Measurements from ENCODE around the gene ZNF407.

Gene ZNF407

DNA sequence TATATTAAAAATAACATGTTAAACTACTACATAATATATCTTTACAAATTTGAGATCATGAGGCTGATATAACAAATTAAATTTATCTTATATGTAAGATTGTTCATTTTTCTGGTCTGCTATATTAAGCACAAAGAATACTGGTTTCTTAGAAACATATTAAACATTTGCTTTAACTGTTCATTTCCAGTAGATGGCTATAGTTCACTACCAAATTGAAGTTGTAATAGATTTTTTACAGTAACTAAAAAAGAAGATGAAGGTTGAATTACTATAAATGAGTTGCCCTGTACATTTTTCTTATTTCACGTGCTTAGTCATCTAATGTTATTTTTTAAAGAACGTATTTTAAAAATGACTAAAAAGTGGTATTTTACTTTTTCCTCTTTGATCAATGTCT lies 57.0 kb downstream of the ZNF407 start:
- TF ChIP-seq POLR2A (IDR thresholded peaks at IDR 0.05; ENCODE audit: low read depth, low read length): no peak
- no peak for DNase-seq (ENCODE audit: insufficient read length, low spot score)
- FAIRE-seq: no peak

GRCh38 chr18:74661008-74661407 lies 63.3 kb downstream of the ZNF407 start:
- FAIRE-seq: no peak
- no peak for TF ChIP-seq POLR2A (IDR thresholded peaks at IDR 0.05; ENCODE audit: low read depth, low read length)
- no peak for DNase-seq (ENCODE audit: insufficient read length, low spot score)

DNA sequence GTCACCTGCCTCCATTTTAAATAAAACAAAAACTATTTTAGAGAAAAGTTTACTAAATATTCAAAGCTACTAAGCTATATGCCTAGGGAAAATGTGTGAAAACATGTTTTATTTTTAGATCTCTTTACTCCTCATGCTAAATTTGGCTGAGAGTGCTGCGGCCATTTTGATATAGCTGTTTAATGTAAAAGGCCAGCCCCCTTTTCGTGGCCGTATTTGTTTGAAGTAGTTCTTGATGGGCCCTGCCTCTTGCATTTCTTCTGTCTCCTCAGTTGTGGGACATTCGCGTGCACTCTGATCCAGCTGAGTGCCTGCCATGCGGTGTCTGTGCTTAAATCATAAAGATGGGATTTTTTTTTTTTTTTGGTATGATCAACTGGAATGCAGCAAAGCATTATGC lies 64.0 kb downstream of the ZNF407 start:
- FAIRE-seq: no peak
- TF ChIP-seq POLR2A (IDR thresholded peaks at IDR 0.05; ENCODE audit: low read depth, low read length): no peak
- no peak for DNase-seq (ENCODE audit: insufficient read length, low spot score)

GRCh38 chr18:74662622-74663021 lies 65.0 kb downstream of the ZNF407 start:
- FAIRE-seq: no peak
- TF ChIP-seq POLR2A (IDR thresholded peaks at IDR 0.05; ENCODE audit: low read depth, low read length): no peak
- no peak for DNase-seq (ENCODE audit: insufficient read length, low spot score)

DNA sequence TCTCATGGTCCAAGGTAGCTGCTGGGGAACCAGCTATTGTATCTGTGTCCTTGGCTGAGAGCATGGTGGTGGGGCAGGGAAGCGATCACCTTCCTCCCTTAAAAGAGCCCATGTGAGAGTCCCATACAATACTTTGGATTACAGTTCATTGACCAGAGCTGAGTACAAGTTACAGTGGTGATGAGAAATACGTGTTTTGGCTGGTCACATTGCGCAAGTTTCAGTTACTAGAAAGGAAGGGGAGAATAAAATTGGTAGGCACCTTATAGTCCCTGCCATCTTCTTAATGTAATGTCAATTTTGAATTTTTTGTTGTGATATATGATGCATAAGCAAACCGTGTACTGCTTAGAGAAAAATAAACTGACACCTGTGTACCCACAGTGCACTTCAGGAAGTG lies 67.7 kb downstream of the ZNF407 start:
- no peak for FAIRE-seq
- no peak for DNase-seq (ENCODE audit: insufficient read length, low spot score)
- no peak for TF ChIP-seq POLR2A (IDR thresholded peaks at IDR 0.05; ENCODE audit: low read depth, low read length)

- FAIRE-seq (no peak), DNase-seq (ENCODE audit: insufficient read length, low spot score) (no peak)
- TF ChIP-seq POLR2A (IDR thresholded peaks at IDR 0.05; ENCODE audit: low read depth, low read length): no peak
Measured at GRCh38 chr18:74665905-74666304, 68.2 kb downstream of the ZNF407 start.

DNA sequence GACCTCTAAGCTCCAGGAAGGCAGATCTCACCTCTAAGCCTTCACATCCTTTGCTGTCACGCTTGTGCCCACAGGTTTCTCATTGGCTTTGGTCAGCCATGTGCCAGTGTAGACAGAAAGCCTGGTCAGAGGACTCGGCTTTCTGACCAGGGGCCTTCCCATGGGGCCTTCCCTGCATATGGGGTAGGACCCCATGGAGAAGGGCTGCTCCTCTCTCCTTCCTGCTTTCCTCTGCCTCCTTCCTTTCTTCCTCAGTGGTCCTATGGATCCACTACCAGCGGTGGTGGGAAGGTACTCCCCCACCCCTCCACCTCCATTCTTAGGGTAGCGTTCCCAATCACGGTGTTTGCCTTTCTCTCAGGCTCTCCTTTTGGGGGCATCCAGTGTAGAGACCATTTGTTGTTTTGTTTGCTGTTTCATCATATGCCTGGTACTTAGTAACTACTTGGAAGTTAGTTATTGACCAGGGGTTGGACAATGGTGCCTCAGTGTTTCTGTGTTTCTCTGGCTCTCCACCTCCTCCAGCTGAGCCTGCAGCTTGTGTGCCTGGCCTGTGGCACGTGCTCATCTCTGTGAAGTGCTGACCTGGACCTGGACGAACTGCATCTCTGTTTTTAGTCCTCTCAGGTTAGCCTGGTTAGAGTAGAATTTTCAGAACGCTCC lies 71.6 kb downstream of the ZNF407 start:
- FAIRE-seq (no peak), DNase-seq (ENCODE audit: insufficient read length, low spot score) (no peak)
- no peak for TF ChIP-seq POLR2A (IDR thresholded peaks at IDR 0.05; ENCODE audit: low read depth, low read length)

- TF ChIP-seq POLR2A (IDR thresholded peaks at IDR 0.05; ENCODE audit: low read depth, low read length): no peak
- FAIRE-seq (no peak), DNase-seq (ENCODE audit: insufficient read length, low spot score) (no peak)
Measured at GRCh38 chr18:74672371-74672770, 74.7 kb downstream of the ZNF407 start.

GRCh38 chr18:74674487-74674886 lies 76.8 kb downstream of the ZNF407 start:
- TF ChIP-seq POLR2A (IDR thresholded peaks at IDR 0.05; ENCODE audit: low read depth, low read length): no peak
- FAIRE-seq (no peak), DNase-seq (ENCODE audit: insufficient read length, low spot score) (no peak)

DNA sequence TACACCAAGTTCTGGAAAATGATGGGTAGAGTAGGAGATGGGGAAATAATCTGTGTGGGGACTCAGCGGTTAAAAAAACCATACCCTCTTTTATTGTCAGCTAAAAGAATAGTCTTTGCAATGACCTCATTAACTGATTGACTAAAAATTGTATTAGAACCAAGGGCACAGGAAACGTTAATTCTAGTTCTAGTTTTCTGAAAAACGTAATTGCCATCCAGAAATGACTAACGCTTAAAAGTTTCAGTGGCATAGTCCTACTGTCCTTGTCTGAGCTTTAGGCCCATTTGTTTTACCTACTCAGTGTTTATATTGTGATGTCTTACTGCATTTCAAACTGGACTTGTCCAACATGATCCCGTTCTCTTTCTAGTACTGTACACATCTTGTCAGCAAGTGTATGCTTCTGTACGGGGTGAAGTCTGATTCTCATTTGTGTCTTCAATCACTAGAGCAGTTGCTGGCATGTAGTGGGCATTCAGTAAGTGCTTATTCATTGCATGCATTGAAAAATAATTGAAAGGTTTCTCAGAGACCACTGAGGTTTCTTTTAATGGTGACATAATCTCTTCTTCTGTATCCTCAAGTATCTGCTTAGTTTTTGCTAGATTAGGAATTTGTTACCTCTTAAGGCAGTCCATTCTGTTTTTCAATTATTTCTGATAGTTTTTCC lies 81.5 kb downstream of the ZNF407 start:
- FAIRE-seq (no peak), DNase-seq (ENCODE audit: insufficient read length, low spot score) (no peak)
- no peak for TF ChIP-seq POLR2A (IDR thresholded peaks at IDR 0.05; ENCODE audit: low read depth, low read length)

DNA sequence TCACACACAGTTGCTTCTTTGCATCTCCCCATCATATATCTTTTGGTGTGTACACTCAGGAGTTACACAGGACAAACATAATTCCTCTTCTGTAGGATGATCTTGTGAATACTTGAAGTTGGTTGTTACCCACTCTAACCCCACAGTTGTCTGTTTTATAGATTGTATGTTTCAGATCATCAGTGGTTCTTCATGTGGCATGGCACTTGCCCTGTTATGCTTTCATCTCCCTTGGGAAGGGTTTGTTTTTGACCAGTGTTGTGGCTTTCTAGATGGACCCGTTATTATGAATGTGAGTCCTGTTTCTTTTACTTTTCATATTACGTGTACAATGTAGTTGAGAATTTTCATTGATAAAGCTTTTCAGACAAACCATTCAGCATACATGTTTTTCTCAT lies 82.0 kb downstream of the ZNF407 start:
- no peak for FAIRE-seq
- no peak for TF ChIP-seq POLR2A (IDR thresholded peaks at IDR 0.05; ENCODE audit: low read depth, low read length)
- no peak for DNase-seq (ENCODE audit: insufficient read length, low spot score)

DNA sequence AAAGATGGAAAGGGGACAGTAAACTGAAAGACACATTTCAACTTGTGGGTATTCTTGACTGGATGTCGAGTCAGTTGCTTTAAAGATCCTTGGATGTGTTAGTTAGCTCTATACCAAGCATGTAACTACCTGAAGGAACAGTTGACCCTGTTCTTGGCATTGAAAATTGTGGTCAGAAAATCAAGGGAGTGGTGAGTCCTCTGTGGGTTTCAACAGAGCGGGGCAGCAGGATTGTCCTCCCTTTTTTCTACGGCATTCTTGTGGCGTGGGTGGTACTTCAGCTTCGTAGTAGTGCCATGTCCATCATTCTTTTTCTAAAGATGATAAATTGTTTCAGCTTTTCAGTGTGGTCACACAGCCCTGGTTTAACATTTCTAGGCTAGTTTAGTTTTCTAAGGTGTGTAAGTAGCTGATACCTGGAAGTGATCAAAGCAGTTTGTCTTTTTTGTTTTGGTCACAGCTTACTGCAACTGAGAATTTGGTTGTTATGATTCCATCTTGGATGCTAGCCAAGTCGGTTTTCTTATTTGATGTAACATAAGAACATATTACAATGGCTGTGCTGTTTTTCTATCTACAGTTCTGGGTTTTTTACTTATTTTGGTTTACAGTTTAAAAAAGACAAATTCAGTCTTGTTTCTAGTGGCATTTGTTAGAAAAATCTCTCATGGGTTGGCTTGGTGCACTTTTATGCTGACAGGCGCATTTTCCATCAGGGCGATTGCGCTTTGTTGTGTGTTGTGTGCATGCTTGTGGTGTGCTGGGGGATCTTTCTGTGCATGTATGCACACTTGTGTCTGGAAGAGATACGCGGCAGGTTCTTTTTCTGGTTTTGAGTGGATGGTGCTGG lies 84.7 kb downstream of the ZNF407 start:
- FAIRE-seq: no peak
- DNase-seq (ENCODE audit: insufficient read length, low spot score): no peak
- no peak for TF ChIP-seq POLR2A (IDR thresholded peaks at IDR 0.05; ENCODE audit: low read depth, low read length)

DNA sequence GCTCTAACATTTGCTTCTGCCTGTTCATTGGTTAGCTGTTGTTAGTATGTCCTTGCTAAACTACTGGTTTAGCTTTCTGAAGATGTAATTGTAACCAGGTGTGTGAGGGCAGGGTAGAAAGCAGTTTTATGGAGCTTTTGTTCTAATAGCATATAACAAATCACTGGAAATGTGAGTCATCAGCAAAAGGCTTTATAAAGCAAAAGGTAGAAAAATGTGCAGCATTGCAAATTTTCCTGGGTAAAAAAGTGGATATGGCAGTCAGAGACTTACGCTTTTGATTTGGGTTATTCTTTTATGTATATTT lies 85.3 kb downstream of the ZNF407 start:
- no peak for FAIRE-seq
- no peak for TF ChIP-seq POLR2A (IDR thresholded peaks at IDR 0.05; ENCODE audit: low read depth, low read length)
- no peak for DNase-seq (ENCODE audit: insufficient read length, low spot score)

GRCh38 chr18:74683573-74683972 lies 85.9 kb downstream of the ZNF407 start:
- DNase-seq (ENCODE audit: insufficient read length, low spot score): no peak
- TF ChIP-seq POLR2A (IDR thresholded peaks at IDR 0.05; ENCODE audit: low read depth, low read length): no peak
- FAIRE-seq: no peak

DNA sequence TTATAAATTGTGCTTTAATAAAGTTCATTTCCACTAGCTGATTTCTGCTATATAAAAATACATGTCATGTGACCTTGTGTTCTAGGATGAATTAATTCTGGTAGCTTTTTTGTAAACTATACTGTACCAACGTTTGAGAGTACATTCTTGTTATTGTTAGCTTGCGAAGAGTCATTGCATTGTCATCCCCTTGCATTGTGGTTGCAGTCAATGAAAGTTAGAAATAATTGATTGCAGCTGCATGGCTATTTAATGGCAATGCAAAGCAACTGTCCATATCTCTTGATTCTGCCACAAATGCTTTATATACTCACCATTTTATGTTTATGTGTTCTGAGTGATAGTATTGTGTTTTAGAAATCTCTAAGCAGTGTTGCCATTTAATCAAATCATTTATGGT lies 91.6 kb downstream of the ZNF407 start:
- DNase-seq (ENCODE audit: insufficient read length, low spot score) (no peak), FAIRE-seq (no peak)
- TF ChIP-seq POLR2A (IDR thresholded peaks at IDR 0.05; ENCODE audit: low read depth, low read length): no peak

Measured in H54 (cell line).